HepG2 (cell line): ENCODE data around the gene NAT14.

Source experiments
- MAFG ChIP-seq: sonication (generic); formaldehyde crosslinking; IDR thresholded peaks from 2 replicates; pipeline ENCODE4 v1.5.1; 2020; ENCODE audit warnings: mild to moderate bottlenecking, missing genetic modification reagents
- NFKBIZ ChIP-seq: IDR thresholded peaks from 2 replicates; pipeline ENCODE4 v1.6.1; 2018; ENCODE audit warnings: missing genetic modification reagents, missing compliant biosample characterization
- NFYB ChIP-seq: sonication (generic); formaldehyde crosslinking; IDR thresholded peaks from 2 replicates; pipeline ENCODE4 v1.4.0; 2020; ENCODE audit warnings: missing genetic modification reagents
- SRSF1 ChIP-seq: fragments of 200-400 bp; formaldehyde crosslinking; optimal IDR thresholded peaks from 2 replicates; pipeline ENCODE3; 2017; ENCODE audit warnings: mild to moderate bottlenecking, low read depth, low read length, moderate library complexity
- TF ChIP-seq, protein P1 (sequence below): sonication (generic); formaldehyde crosslinking; IDR thresholded peaks from 2 replicates; pipeline ENCODE4 v1.5.0; 2020; ENCODE audit warnings: missing genetic modification reagents, mild to moderate bottlenecking, borderline replicate concordance
- TF ChIP-seq, protein P2 (sequence below): sonication (generic); formaldehyde crosslinking; IDR thresholded peaks from 2 replicates; pipeline ENCODE4 v1.5.0; 2020; ENCODE audit warnings: mild to moderate bottlenecking, missing genetic modification reagents, moderate library complexity
- TF ChIP-seq, protein P3 (sequence below): sonication (generic); formaldehyde crosslinking; IDR thresholded peaks from 2 replicates; pipeline ENCODE4 v1.8.1; 2023; ENCODE audit warnings: mild to moderate bottlenecking, moderate library complexity, missing genetic modification reagents
- TF ChIP-seq, protein P4 (sequence below): sonication (generic); formaldehyde crosslinking; IDR thresholded peaks from 2 replicates; pipeline ENCODE4 v1.4.0; 2020; ENCODE audit warnings: missing genetic modification reagents
- TF ChIP-seq, protein P5 (sequence below): sonication (generic); formaldehyde crosslinking; IDR thresholded peaks from 2 replicates; pipeline ENCODE4 v1.4.0; 2020; ENCODE audit warnings: missing genetic modification reagents

DNA sequence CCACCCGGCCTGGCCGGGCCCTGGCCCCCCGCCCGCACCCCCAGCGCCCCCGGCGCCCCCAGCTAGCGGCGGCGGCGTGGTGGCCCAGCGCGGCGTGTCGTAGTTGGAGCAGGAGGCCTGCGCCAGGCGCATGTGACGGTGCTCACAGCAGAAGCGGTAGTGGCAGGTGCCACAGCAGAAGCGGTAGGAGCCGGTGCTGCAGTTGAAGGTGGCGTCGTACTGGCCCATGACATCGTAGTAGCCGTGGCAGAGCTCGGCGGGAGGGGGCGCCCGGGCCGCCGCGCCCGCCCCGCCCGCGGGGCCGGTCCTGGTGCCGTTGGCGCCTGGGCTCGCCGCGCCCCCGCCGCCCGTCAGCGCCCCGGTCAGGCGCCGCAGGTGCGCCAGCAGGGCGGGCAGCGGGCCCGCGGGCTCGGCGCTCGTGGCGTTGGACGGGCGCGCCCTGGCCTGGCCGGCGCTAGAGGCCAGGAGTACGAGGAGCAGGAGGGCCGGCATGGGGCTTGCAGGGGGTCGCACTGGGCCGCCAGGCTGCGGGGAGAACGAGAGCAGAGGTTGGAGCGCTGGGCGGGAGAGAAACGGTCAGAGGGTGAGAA, 42.5 kb upstream of the NAT14 start:
- TF ChIP-seq, protein P1, sequence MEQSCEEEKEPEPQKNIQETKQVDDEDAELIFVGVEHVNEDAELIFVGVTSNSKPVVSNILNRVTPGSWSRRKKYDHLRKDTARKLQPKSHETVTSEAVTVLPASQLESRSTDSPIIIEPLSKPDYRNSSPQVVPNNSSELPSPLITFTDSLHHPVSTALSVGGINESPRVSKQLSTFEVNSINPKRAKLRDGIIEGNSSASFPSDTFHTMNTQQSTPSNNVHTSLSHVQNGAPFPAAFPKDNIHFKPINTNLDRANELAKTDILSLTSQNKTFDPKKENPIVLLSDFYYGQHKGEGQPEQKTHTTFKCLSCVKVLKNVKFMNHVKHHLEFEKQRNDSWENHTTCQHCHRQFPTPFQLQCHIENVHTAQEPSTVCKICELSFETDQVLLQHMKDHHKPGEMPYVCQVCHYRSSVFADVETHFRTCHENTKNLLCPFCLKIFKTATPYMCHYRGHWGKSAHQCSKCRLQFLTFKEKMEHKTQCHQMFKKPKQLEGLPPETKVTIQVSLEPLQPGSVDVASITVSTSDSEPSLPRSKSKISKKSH, result no peak
- TF ChIP-seq NFYB (CRISPR knock-in tag) (no peak), MAFG (CRISPR knock-in tag) (no peak), SRSF1 (no peak), NFKBIZ (CRISPR knock-in tag) (no peak)
- TF ChIP-seq, protein P2, sequence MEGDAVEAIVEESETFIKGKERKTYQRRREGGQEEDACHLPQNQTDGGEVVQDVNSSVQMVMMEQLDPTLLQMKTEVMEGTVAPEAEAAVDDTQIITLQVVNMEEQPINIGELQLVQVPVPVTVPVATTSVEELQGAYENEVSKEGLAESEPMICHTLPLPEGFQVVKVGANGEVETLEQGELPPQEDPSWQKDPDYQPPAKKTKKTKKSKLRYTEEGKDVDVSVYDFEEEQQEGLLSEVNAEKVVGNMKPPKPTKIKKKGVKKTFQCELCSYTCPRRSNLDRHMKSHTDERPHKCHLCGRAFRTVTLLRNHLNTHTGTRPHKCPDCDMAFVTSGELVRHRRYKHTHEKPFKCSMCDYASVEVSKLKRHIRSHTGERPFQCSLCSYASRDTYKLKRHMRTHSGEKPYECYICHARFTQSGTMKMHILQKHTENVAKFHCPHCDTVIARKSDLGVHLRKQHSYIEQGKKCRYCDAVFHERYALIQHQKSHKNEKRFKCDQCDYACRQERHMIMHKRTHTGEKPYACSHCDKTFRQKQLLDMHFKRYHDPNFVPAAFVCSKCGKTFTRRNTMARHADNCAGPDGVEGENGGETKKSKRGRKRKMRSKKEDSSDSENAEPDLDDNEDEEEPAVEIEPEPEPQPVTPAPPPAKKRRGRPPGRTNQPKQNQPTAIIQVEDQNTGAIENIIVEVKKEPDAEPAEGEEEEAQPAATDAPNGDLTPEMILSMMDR (CRISPR knock-in tag), result no peak
- TF ChIP-seq, protein P3, sequence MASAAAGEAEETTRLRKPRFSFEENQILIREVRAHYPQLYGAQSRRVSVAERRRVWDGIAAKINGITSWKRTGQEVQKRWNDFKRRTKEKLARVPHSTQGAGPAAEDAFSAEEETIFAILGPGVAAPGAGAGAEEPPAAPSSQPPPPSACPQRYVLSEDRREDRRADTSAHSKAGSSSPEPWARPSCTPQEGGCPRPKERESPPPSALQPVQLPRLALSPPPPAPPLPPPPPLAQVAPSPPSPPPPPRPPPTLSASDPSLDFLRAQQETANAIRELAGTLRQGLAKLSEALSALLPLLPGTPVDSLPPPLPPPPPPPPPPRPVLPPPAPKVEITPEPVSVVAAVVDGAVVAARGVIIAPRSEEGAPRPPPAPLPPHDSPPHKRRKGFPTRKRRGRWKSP (CRISPR knock-in tag), result no peak
- TF ChIP-seq, protein P4, sequence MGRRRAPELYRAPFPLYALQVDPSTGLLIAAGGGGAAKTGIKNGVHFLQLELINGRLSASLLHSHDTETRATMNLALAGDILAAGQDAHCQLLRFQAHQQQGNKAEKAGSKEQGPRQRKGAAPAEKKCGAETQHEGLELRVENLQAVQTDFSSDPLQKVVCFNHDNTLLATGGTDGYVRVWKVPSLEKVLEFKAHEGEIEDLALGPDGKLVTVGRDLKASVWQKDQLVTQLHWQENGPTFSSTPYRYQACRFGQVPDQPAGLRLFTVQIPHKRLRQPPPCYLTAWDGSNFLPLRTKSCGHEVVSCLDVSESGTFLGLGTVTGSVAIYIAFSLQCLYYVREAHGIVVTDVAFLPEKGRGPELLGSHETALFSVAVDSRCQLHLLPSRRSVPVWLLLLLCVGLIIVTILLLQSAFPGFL (CRISPR knock-in tag), result no peak
- TF ChIP-seq, protein P5, sequence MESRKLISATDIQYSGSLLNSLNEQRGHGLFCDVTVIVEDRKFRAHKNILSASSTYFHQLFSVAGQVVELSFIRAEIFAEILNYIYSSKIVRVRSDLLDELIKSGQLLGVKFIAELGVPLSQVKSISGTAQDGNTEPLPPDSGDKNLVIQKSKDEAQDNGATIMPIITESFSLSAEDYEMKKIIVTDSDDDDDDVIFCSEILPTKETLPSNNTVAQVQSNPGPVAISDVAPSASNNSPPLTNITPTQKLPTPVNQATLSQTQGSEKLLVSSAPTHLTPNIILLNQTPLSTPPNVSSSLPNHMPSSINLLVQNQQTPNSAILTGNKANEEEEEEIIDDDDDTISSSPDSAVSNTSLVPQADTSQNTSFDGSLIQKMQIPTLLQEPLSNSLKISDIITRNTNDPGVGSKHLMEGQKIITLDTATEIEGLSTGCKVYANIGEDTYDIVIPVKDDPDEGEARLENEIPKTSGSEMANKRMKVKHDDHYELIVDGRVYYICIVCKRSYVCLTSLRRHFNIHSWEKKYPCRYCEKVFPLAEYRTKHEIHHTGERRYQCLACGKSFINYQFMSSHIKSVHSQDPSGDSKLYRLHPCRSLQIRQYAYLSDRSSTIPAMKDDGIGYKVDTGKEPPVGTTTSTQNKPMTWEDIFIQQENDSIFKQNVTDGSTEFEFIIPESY (CRISPR knock-in tag), result no peak
